ENCODE results near the gene CTNNA2. TPM values are rescaled to one million over a fixed set of nuclear protein-coding genes. Genes with fewer than 3 reads are reported as not detected.

The CTNNA2 gene
- total and polyA plus RNA-seq, 11 donors, result 0.20 to 0.81 TPM; not detected in 9

DNA sequence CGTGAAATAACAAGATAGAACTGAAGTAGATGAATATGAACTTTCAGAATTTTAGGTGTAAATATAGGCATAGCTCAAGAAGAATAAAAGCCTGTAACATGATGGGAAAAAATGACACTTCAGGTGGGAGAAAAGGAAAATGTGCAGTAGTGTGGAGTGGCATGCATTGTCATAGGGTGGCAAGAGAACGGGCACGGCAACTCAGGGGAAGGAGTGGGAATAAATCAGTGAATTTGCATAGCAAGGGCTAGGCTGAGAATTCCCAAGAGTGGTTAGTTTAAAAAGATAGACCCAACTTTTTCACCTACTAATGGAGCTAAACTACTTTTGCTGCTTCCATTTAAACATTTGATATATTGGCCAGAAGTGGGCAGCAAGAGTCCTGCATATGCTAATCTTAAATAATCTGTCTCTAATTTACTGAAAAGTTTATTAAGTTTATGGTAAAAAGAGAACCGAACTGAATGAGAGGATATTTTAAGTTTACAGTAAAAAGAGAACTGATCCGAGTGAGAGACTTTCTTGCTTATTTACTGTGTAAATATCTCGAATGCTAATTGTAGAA, 228.1 kb downstream of the CTNNA2 start:
- H3K27ac ChIP-seq, result no peak overlapping the region
- H3K27me3 ChIP-seq, result no peaks in the 10 kb centered on the region
- 74 to 83% (median 80%) methylated on average over 6 of the region's 6 CpGs for WGBS, 4 donors
- H3K36me3 ChIP-seq, result no peaks in the 10 kb centered on the region
- peaks cover 0 to 2% (median 0%) of the 10 kb centered on the region in 12 donors for H3K9me3 ChIP-seq
- DNase-seq (no peak), ATAC-seq (no peak)
- H3K4me3 ChIP-seq, result no peak overlapping the region
- no peaks in the 10 kb centered on the region for H3K4me1 ChIP-seq
- intact Hi-C loops (cut with DNase I), result no loop called here
- TF ChIP-seq, protein P1, sequence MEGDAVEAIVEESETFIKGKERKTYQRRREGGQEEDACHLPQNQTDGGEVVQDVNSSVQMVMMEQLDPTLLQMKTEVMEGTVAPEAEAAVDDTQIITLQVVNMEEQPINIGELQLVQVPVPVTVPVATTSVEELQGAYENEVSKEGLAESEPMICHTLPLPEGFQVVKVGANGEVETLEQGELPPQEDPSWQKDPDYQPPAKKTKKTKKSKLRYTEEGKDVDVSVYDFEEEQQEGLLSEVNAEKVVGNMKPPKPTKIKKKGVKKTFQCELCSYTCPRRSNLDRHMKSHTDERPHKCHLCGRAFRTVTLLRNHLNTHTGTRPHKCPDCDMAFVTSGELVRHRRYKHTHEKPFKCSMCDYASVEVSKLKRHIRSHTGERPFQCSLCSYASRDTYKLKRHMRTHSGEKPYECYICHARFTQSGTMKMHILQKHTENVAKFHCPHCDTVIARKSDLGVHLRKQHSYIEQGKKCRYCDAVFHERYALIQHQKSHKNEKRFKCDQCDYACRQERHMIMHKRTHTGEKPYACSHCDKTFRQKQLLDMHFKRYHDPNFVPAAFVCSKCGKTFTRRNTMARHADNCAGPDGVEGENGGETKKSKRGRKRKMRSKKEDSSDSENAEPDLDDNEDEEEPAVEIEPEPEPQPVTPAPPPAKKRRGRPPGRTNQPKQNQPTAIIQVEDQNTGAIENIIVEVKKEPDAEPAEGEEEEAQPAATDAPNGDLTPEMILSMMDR (IDR thresholded peaks at IDR 0.05), result no peak
- no peak for TF ChIP-seq POLR2A (IDR thresholded peaks at IDR 0.05)

DNA sequence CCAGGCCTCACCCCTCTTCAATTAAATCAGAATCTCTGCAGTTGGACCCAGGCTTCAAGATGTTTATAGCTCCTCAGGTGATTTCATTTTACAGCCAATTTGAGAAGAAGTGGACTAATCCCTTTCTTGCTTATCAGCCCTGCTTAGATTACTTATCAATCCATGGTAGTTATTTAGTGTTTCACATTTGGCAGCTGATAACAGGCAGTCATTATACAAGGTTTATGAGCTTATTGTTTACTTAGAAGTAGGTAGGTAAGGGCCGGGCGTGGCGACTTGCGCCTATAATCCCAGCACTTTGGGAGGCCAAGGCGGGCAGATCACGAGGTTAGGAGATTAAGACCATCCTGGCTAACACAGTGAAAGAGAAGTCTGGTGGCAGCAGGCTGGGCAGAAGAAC, 237.5 kb downstream of the CTNNA2 start:
- 76 to 90% (median 83%) methylated on average over 6 of the region's 6 CpGs for WGBS, 4 donors
- no peak for ATAC-seq
- H3K27me3 ChIP-seq, result no peaks in the 10 kb centered on the region
- intact Hi-C loops (cut with DNase I), result no loop called here
- no peak for TF ChIP-seq POLR2A (IDR thresholded peaks at IDR 0.05)
- TF ChIP-seq, protein P1 (IDR thresholded peaks at IDR 0.05), result no peak
- H3K27ac ChIP-seq, result no peak overlapping the region
- H3K4me3 ChIP-seq, result no peak overlapping the region
- peaks cover 0 to 5% (median 0%) of the 10 kb centered on the region in 12 donors for H3K9me3 ChIP-seq
- no peaks in the 10 kb centered on the region for H3K4me1 ChIP-seq
- H3K36me3 ChIP-seq, result no peaks in the 10 kb centered on the region
- DNase-seq, result no peak

DNA sequence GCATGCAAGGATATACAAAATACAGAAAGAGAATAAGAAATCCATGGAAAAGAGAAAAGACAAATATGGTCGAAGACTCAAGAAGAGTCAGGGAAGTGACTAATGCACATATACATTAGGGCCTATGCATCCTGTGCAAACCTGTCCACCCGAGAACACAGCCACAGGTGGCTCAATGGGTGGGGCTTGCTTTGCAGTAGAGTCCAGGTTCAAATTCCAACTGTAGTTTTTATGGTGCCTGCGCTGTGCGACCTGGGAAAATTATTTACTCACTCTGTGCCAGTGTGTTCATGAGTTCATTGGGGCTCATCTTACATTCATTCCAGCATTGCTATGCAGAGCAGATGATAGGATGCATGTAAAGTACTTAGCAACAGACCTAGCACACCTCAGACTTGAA, 244.7 kb downstream of the CTNNA2 start:
- DNase-seq, result no peak
- 75 to 85% (median 80%) methylated on average over 4 of the region's 4 CpGs for WGBS, 4 donors
- Histone ChIP-seq H3K9me3 (no peaks in the 10 kb centered on the region), H3K27me3 (no peaks in the 10 kb centered on the region), H3K4me3 (no peak overlapping the region), H3K27ac (no peak overlapping the region), H3K36me3 (no peaks in the 10 kb centered on the region), H3K4me1 (no peaks in the 10 kb centered on the region)
- no peak for ATAC-seq
- intact Hi-C loops (cut with DNase I), result no loop called here
- TF ChIP-seq POLR2A (IDR thresholded peaks at IDR 0.05), result no peak
- TF ChIP-seq, protein P1 (IDR thresholded peaks at IDR 0.05), result no peak

DNA sequence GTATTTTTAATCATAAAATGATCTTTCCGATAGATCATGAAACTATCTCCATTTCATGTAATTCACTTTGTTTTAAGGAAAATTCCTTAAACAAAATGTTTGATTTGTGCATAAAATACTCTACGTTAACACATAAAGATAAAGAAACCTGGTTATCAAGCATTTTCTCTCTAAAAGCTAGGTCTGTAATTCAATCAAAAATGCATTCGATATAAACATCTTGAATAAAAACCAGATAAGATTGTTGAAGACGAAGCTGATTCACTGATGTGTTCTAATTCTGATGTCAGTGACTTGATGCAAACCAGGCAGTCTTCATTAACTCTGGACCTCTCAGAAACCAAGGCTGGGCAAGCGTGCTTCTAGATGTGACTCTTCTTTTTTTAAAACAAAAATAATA, 245.2 kb downstream of the CTNNA2 start:
- Histone ChIP-seq H3K9me3 (no peaks in the 10 kb centered on the region), H3K4me1 (no peaks in the 10 kb centered on the region), H3K27me3 (no peaks in the 10 kb centered on the region), H3K27ac (no peak overlapping the region), H3K36me3 (no peaks in the 10 kb centered on the region), H3K4me3 (no peak overlapping the region)
- DNase-seq (no peak), ATAC-seq (no peak)
- WGBS, 4 donors, result 67 to 75% (median 71%) methylated on average over 5 of the region's 5 CpGs
- TF ChIP-seq POLR2A (IDR thresholded peaks at IDR 0.05), result no peak
- TF ChIP-seq, protein P1 (IDR thresholded peaks at IDR 0.05), result no peak
- intact Hi-C loops (cut with DNase I), result no loop called here
